ENCODE measurements around the gene CYP11A1.

GRCh38 chr15:74293021-74293810 is 74.2 kb downstream of the CYP11A1 start:
- TF ChIP-seq SP1 (IDR thresholded peaks at IDR 0.05; ENCODE audit: low read depth, low read length) (no peak), CTCF (IDR thresholded peaks at IDR 0.05 in 2 of 3, conservative IDR thresholded peaks at IDR 0.05 in 1 of 3; ENCODE audit: control insufficient read depth in 2 of 3, extremely low read depth in 1 of 3, insufficient read depth in 1 of 3, low read depth in 3 of 3, low read length in 3 of 3) (no peak), STAT1 (conservative IDR thresholded peaks at IDR 0.05) (no peak), KAT2A (conservative IDR thresholded peaks at IDR 0.05; ENCODE audit: control insufficient read depth, low read depth, low read length) (no peak), POLR2AphosphoS5 (IDR thresholded peaks at IDR 0.05; ENCODE audit: low read length) (no peak), MYC (IDR thresholded peaks at IDR 0.05; ENCODE audit: insufficient read depth, insufficient read length, insufficient replicate concordance, low read length, severe bottlenecking) (no peak), POLR2A (IDR thresholded peaks at IDR 0.05; ENCODE audit: low read depth, low read length) (no peak), HDAC6 (IDR thresholded peaks at IDR 0.05; ENCODE audit: unreplicated experiment) (no peak), MAX (IDR thresholded peaks at IDR 0.05; ENCODE audit: low read depth, low read length) (no peak), EP300 (IDR thresholded peaks at IDR 0.05; ENCODE audit: borderline replicate concordance in 1 of 2, control insufficient read depth in 1 of 2, low read depth in 2 of 2, low read length in 2 of 2) (no peak), HDAC2 (IDR thresholded peaks at IDR 0.05) (no peak), TAF1 (IDR thresholded peaks at IDR 0.05; ENCODE audit: borderline replicate concordance, low read depth, low read length) (no peak)
